HEK293T (cell line): Measurements from ENCODE around the gene MAP4K5.

Experiments used
- CTCF ChIA-PET: fragments of 350-600 bp; formaldehyde crosslinking; extraction: SDS; loops from one replicate; lab custom pipeline; 2021; ENCODE audit warnings: antibody characterized with exemption, inconsistent platforms; lab: Yijun Ruan, JAX
- POLR2A ChIA-PET: fragments of 350-600 bp; formaldehyde crosslinking; extraction: SDS; loops from one replicate; lab custom pipeline; 2020; ENCODE audit warnings: antibody characterized with exemption, inconsistent platforms; lab: Yijun Ruan, JAX
- DNase-seq: peaks from one replicate; pipeline ENCODE4 v3.0.0; 2012; ENCODE audit warnings: mixed read lengths; ENCODE audit errors: extremely low spot score
- ARNT ChIP-seq: fragments of 450-650 bp; IDR thresholded peaks from 2 replicates; pipeline ENCODE4 v1.6.1; 2017; ENCODE audit warnings: mild to moderate bottlenecking
- BHLHE40 ChIP-seq: fragments of 450-650 bp; IDR thresholded peaks from 2 replicates; pipeline ENCODE4 v1.6.1; 2016; ENCODE audit warnings: mild to moderate bottlenecking, moderate library complexity, borderline replicate concordance
- CTBP1 ChIP-seq: fragments of 450-650 bp; IDR thresholded peaks from 2 replicates; pipeline ENCODE4 v1.6.1; 2016; ENCODE audit warnings: borderline replicate concordance
- ELF4 ChIP-seq: fragments of 450-650 bp; IDR thresholded peaks from 2 replicates; pipeline ENCODE4 v1.6.1; 2017; ENCODE audit warnings: antibody characterized with exemption
- FOXA1 ChIP-seq: fragments of 450-650 bp; IDR thresholded peaks from 2 replicates; pipeline ENCODE4 v1.6.1; 2016; ENCODE audit warnings: mild to moderate bottlenecking
- FOXK2 ChIP-seq: fragments of 450-650 bp; IDR thresholded peaks from 2 replicates; pipeline ENCODE4 v1.6.1; 2016; ENCODE audit warnings: mild to moderate bottlenecking
- FOXM1 ChIP-seq: fragments of 450-650 bp; IDR thresholded peaks from 2 replicates; pipeline ENCODE4 v1.6.1; 2017; ENCODE audit warnings: mild to moderate bottlenecking, borderline replicate concordance
- HDGF ChIP-seq: fragments of 450-650 bp; IDR thresholded peaks from 2 replicates; pipeline ENCODE4 v1.6.1; 2017; ENCODE audit warnings: antibody characterized with exemption, borderline replicate concordance
- L3MBTL2 ChIP-seq: fragments of 450-650 bp; conservative IDR thresholded peaks from 2 replicates; pipeline ENCODE4 v1.6.1; 2016; ENCODE audit warnings: mild to moderate bottlenecking
- LEF1 ChIP-seq: fragments of 450-650 bp; IDR thresholded peaks from 2 replicates; pipeline ENCODE4 v1.6.1; 2017; ENCODE audit warnings: mild to moderate bottlenecking, borderline replicate concordance
- NFRKB ChIP-seq: fragments of 450-650 bp; IDR thresholded peaks from 2 replicates; pipeline ENCODE4 v1.6.1; 2016; ENCODE audit warnings: mild to moderate bottlenecking, moderate library complexity
- SP1 ChIP-seq: fragments of 450-650 bp; IDR thresholded peaks from 2 replicates; pipeline ENCODE4 v1.6.1; 2017
- SUZ12 ChIP-seq: fragments of 450-650 bp; IDR thresholded peaks from 2 replicates; pipeline ENCODE4 v1.6.1; 2016; ENCODE audit warnings: mild to moderate bottlenecking
- TARDBP ChIP-seq: fragments of 450-650 bp; IDR thresholded peaks from 2 replicates; pipeline ENCODE4 v1.6.1; 2016
- ZNF384 ChIP-seq: fragments of 450-650 bp; IDR thresholded peaks from 2 replicates; pipeline ENCODE4 v1.6.1; 2016
- TF ChIP-seq, protein P1 (sequence below): fragments of 450-650 bp; IDR thresholded peaks from 2 replicates; pipeline ENCODE4 v1.6.1; 2016

The MAP4K5 gene

DNA sequence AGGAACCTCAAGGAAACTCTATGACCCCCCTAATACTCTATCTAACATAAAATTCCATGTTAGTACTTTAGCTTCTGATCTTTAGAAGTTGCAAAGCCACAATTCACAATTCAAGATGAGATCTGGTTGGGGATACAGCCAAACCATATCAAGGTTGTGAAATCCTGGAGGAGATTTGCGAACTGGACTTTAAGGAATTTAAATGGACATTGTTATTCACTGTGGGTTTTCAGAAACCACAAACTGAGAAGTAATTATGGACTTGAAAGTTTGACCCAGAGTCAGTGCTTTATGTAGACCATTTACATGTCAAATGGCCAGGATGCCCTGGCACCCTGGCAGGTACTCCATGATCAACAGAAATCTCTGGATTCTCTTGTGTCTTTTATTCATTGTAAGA, 121.4 kb downstream of the MAP4K5 start:
- no peak for DNase-seq
- POLR2A ChIA-PET, result interaction anchor here (2.1 kb wide), 1 partner anchor 10 kb away, joined by 7 read pairs; no protein-coding TSS in a partner anchor
- CTCF ChIA-PET, result no interaction called here
- TF ChIP-seq LEF1 (no peak), ELF4 (no peak), SP1 (no peak)

DNA sequence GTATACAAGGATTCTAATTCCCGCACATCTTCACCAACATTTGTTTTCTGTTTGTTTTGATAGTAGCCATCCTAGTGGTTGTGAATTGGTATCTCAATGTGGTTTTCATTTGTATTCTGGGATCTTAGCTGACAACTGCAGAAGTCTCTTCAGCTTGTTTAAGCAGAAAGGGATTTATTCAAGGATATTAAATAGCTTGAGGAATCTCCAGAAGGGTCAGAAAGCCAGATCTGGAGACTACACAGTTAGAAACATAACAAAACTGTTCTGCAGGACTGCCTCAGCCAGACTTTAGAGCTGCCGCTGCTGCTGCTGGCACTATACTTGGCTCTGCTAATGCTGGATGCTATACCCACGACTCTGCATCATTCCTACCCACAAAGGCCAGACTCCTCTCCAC, 122.3 kb downstream of the MAP4K5 start:
- no peak for DNase-seq
- ChIA-PET CTCF (no interaction called here), POLR2A (interaction anchor here (2.1 kb wide), 1 partner anchor 9 kb away, joined by 7 read pairs; no protein-coding TSS in a partner anchor)
- no peak for TF ChIP-seq TARDBP
- no peak for TF ChIP-seq FOXM1
- TF ChIP-seq ZNF384, result no peak
- TF ChIP-seq LEF1, result no peak

DNA sequence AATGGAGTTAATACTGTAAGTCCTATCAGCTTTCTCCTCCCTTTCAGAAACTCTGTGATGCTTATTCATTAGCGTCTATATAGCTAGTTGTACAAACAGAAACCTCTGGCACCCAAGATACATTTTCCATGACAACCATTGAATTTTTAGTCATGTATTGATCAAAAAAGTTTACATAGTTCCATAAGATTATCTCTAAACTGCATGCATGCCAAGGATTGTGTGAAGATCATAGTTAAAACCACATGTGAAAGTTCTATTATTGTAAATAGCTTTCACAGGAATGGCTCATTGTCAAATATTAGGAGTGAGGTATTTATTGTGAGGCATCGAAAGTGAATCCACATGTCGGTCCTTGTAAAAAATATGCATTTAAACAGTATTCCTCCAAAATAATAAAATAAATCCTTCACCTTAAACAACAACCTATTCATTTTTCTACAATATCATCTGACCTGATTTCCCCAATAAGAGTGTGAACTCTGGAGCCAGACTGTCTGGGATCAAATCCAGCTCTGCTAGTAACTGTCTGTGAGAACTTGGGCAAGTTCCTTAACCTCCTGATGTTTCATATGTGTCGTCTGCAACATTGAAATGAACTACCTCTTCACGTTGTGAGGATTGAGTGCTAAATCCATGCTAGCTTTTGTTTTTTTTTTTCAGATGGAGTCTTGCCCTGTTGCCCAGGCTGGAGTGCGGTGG, 125.1 kb downstream of the MAP4K5 start:
- TF ChIP-seq BHLHE40, result no peak
- no peak for TF ChIP-seq FOXM1
- TF ChIP-seq LEF1, result no peak
- TF ChIP-seq SUZ12, result no peak
- no peak for TF ChIP-seq FOXA1
- TF ChIP-seq ZNF384, result no peak
- no peak for TF ChIP-seq ELF4
- no peak for TF ChIP-seq L3MBTL2
- no peak for TF ChIP-seq ARNT
- ChIA-PET POLR2A (no interaction called here), CTCF (interaction anchor here (1.1 kb wide), 1 partner anchor 27 kb away, joined by 3 read pairs; no protein-coding TSS in a partner anchor)
- no peak for DNase-seq

- ChIA-PET POLR2A (no interaction called here), CTCF (no interaction called here)
- no peak for DNase-seq
- TF ChIP-seq FOXM1, result no peak
- TF ChIP-seq, protein P1, sequence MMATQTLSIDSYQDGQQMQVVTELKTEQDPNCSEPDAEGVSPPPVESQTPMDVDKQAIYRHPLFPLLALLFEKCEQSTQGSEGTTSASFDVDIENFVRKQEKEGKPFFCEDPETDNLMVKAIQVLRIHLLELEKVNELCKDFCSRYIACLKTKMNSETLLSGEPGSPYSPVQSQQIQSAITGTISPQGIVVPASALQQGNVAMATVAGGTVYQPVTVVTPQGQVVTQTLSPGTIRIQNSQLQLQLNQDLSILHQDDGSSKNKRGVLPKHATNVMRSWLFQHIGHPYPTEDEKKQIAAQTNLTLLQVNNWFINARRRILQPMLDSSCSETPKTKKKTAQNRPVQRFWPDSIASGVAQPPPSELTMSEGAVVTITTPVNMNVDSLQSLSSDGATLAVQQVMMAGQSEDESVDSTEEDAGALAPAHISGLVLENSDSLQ, result no peak
- TF ChIP-seq ARNT, result no peak
- TF ChIP-seq FOXK2, result no peak
Observed at GRCh38 chr14:50403419-50403818, 128.9 kb downstream of the MAP4K5 start.

DNA sequence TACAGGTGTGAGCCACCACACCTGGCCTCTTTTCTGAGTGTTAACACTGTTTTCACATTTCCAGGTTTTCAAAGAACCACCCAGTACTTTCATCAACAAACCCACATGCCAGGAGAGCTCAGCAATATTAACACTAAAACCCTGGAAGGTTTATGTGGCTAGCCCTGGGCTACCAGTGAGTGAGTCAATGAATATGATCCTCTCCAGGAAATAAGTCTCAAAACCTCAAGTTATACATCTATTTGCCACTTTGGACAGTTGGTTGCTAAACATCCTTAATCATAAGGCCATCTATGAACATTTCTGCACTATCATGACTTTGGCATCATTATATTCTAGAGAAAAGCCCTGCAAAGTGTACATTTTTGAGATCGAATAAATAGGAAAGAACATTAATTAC, 129.4 kb downstream of the MAP4K5 start:
- no peak for DNase-seq
- ChIA-PET CTCF (interaction anchor here (0.6 to 1.0 kb wide), 2 partner anchors 14 to 126 kb away, joined by 3 to 6 read pairs; no protein-coding TSS in a partner anchor), POLR2A (no interaction called here)
- TF ChIP-seq ARNT (no peak), BHLHE40 (no peak), FOXM1 (no peak), HDGF (no peak), SP1 (no peak), ELF4 (no peak), CTBP1 (no peak), SUZ12 (no peak), LEF1 (no peak), NFRKB (no peak), ZNF384 (no peak), FOXA1 (no peak), TARDBP (no peak), L3MBTL2 (no peak), FOXK2 (no peak)
- TF ChIP-seq, protein P1, result no peak

DNA sequence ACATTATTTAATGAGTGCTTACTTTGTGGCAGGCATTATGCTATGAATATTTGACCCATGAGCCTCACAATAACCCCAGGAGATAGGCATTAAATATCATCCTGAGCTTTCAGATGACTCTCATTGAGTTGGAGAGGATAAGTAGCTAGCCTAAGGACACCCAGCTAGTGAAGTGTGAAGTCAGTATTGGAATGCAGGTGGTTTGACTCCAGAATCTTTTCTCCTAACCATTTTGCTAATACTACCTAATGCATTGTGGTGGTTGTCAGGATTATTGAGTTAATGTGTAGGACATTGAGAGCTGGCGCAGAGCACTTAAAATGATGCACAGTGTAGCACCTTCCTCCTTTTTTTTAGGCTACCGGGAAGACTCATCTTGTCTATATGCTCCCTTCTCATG, 131.9 kb downstream of the MAP4K5 start:
- ChIA-PET CTCF (no interaction called here), POLR2A (interaction anchor here (2.3 kb wide), 1 partner anchor 10 kb away, joined by 7 read pairs; no protein-coding TSS in a partner anchor)
- TF ChIP-seq CTBP1 (no peak), ARNT (no peak), SUZ12 (no peak), FOXA1 (no peak), L3MBTL2 (no peak), LEF1 (no peak), SP1 (no peak), BHLHE40 (no peak), ELF4 (no peak), TARDBP (no peak), HDGF (no peak)
- no peak for DNase-seq
